ENCODE measurements around the gene ARSA. TPM values are rescaled to one million over a fixed set of nuclear protein-coding genes. Genes with fewer than 3 reads are reported as not detected.
"Not testable (repeated sequence)": the region's sequence is repeated elsewhere in the genome, so short reads cannot be mapped to it uniquely, and the experiment has no call there.

ARSA gene
- total RNA-seq, 1 experiment from 2014 or later = 40.2 TPM

DNA sequence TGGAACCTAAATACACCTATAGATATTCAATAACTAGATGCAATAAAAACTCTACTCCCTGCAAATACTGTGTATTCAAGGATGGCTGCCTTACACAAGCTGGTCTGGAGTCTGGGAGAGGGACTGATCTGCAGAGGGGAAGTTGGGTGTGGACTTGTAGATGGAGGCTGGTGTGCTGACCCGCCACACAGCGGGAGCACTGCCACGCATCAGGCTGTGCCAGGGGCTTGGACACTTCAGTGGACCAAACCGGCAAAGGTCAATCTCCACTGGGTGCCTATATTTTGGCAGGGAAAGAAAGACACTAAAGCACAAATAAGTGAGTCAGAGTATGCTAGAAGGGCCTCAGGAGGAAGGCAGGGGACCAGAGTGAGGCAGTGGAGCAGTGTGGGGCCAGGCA lies 42.6 kb upstream of the ARSA start:
- peaks cover 14% of the 10 kb centered on the region for H3K4me1 Mint-ChIP-seq (ENCODE audit: low read depth, unreplicated experiment)
- no peak overlapping the region for H3K4me3 Mint-ChIP-seq (ENCODE audit: low read depth, unreplicated experiment)
- CTCF ChIA-PET = no interaction called here
- no peaks in the 10 kb centered on the region for H3K9me3 Mint-ChIP-seq (ENCODE audit: low read depth, unreplicated experiment)
- peaks cover 11% of the 10 kb centered on the region for H3K36me3 Mint-ChIP-seq (ENCODE audit: insufficient read depth, unreplicated experiment)
- BruUV-seq (replicated peaks) = no TSS peak
- peaks cover 72% of the 10 kb centered on the region for H3K27me3 Mint-ChIP-seq (ENCODE audit: unreplicated experiment)
- TF ChIP-seq, protein P1, sequence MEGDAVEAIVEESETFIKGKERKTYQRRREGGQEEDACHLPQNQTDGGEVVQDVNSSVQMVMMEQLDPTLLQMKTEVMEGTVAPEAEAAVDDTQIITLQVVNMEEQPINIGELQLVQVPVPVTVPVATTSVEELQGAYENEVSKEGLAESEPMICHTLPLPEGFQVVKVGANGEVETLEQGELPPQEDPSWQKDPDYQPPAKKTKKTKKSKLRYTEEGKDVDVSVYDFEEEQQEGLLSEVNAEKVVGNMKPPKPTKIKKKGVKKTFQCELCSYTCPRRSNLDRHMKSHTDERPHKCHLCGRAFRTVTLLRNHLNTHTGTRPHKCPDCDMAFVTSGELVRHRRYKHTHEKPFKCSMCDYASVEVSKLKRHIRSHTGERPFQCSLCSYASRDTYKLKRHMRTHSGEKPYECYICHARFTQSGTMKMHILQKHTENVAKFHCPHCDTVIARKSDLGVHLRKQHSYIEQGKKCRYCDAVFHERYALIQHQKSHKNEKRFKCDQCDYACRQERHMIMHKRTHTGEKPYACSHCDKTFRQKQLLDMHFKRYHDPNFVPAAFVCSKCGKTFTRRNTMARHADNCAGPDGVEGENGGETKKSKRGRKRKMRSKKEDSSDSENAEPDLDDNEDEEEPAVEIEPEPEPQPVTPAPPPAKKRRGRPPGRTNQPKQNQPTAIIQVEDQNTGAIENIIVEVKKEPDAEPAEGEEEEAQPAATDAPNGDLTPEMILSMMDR (IDR thresholded peaks at IDR 0.05; ENCODE audit: unreplicated experiment) = no peak
- no peak overlapping the region for H3K27ac Mint-ChIP-seq (ENCODE audit: unreplicated experiment)
- intact Hi-C loops (cut with micrococcal nuclease; ENCODE audit: unreplicated experiment) = no loop called here
- no peak for DNase-seq

DNA sequence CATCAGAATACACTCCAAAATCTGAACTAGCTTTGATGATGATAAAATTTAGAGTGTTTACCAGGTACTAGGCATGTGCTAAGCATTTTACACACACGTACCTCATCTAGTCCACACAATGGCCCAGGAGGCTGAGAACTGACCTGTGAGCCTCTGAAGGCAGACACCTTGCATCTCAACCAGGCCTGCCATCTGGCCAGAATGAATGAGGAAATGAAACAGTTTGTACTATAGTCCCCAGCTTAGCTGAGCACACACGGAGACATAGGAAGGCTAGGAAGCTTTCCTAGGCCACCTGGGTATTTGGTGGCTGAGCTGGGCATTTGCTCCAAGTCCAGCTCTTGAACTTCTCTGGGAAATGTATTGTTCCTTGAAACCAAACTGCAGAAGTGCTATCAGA lies 37.8 kb upstream of the ARSA start:
- Mint-ChIP-seq H3K27me3 (ENCODE audit: unreplicated experiment) (peaks cover 49% of the 10 kb centered on the region), H3K36me3 (ENCODE audit: insufficient read depth, unreplicated experiment) (no peaks in the 10 kb centered on the region), H3K27ac (ENCODE audit: unreplicated experiment) (no peak overlapping the region), H3K9me3 (ENCODE audit: low read depth, unreplicated experiment) (no peaks in the 10 kb centered on the region), H3K4me1 (ENCODE audit: low read depth, unreplicated experiment) (peaks cover 7% of the 10 kb centered on the region), H3K4me3 (ENCODE audit: low read depth, unreplicated experiment) (no peak overlapping the region)
- TF ChIP-seq, protein P1 (IDR thresholded peaks at IDR 0.05; ENCODE audit: unreplicated experiment) = no peak
- CTCF ChIA-PET = interaction anchor here (0.6 to 0.7 kb wide), 2 partner anchors 19 to 951 kb away, joined by 4 to 5 read pairs; no protein-coding TSS in a partner anchor
- BruUV-seq (replicated peaks) = no TSS peak
- intact Hi-C loops (cut with micrococcal nuclease; ENCODE audit: unreplicated experiment) = no loop called here
- DNase-seq = no peak

DNA sequence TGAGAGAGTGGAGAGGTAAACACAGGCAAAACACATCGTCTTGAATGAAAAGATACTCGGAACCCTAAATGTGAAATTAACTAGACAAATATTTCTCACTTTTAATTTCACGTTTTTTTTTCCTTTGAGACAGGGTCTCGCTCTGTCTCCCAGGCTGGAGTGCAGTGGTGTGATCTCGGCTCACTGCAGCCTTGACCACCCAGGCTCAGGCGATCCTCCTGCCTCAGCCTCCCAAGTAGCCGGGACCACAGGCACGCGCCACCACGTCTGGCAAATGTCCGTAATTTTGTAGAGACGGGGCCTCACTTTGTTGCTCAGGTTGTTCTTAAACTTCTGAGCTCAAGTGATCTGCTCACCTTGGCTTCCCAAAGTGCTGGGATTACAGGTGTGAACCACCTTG lies 37.3 kb upstream of the ARSA start:
- no peaks in the 10 kb centered on the region for H3K36me3 Mint-ChIP-seq (ENCODE audit: insufficient read depth, unreplicated experiment)
- H3K27ac Mint-ChIP-seq (ENCODE audit: unreplicated experiment) = no peak overlapping the region
- H3K4me3 Mint-ChIP-seq (ENCODE audit: low read depth, unreplicated experiment) = no peak overlapping the region
- H3K4me1 Mint-ChIP-seq (ENCODE audit: low read depth, unreplicated experiment) = peaks cover 7% of the 10 kb centered on the region
- BruUV-seq (replicated peaks) = no TSS peak
- no peaks in the 10 kb centered on the region for H3K9me3 Mint-ChIP-seq (ENCODE audit: low read depth, unreplicated experiment)
- H3K27me3 Mint-ChIP-seq (ENCODE audit: unreplicated experiment) = peaks cover 44% of the 10 kb centered on the region
- TF ChIP-seq, protein P1 (IDR thresholded peaks at IDR 0.05; ENCODE audit: unreplicated experiment) = no peak
- CTCF ChIA-PET = no interaction called here
- DNase-seq = no peak
- intact Hi-C loops (cut with micrococcal nuclease; ENCODE audit: unreplicated experiment) = no loop called here

DNA sequence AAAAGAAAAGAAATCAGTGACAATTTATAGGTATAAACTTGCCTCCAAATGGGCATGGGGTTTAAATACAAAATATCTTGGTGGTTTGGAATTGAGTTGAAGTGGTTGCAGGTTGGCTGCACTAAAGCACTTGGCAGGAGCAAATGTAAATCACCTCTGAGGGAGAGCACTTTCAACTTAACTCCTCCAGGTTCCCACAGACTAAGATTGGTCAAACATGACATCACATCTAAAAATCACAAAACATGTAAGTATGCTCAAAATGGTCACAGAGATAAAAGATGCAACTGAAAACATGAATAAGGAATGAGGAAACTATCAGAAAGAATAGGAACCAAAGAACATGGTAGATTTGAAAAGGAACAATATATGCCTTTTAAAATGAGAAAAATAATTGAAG lies 32.4 kb upstream of the ARSA start:
- no peak for DNase-seq
- CTCF ChIA-PET = interaction anchor here (0.6 kb wide), 1 partner anchor 328 kb away, joined by 3 read pairs; no protein-coding TSS in a partner anchor
- no peaks in the 10 kb centered on the region for H3K9me3 Mint-ChIP-seq (ENCODE audit: low read depth, unreplicated experiment)
- H3K4me3 Mint-ChIP-seq (ENCODE audit: low read depth, unreplicated experiment) = no peak overlapping the region
- intact Hi-C loops (cut with micrococcal nuclease; ENCODE audit: unreplicated experiment) = no loop called here
- TF ChIP-seq, protein P1 (IDR thresholded peaks at IDR 0.05; ENCODE audit: unreplicated experiment) = no peak
- H3K36me3 Mint-ChIP-seq (ENCODE audit: insufficient read depth, unreplicated experiment) = no peaks in the 10 kb centered on the region
- H3K27ac Mint-ChIP-seq (ENCODE audit: unreplicated experiment) = no peak overlapping the region
- peaks cover 31% of the 10 kb centered on the region for H3K27me3 Mint-ChIP-seq (ENCODE audit: unreplicated experiment)
- H3K4me1 Mint-ChIP-seq (ENCODE audit: low read depth, unreplicated experiment) = peaks cover 9% of the 10 kb centered on the region
- BruUV-seq (replicated peaks) = no TSS peak

DNA sequence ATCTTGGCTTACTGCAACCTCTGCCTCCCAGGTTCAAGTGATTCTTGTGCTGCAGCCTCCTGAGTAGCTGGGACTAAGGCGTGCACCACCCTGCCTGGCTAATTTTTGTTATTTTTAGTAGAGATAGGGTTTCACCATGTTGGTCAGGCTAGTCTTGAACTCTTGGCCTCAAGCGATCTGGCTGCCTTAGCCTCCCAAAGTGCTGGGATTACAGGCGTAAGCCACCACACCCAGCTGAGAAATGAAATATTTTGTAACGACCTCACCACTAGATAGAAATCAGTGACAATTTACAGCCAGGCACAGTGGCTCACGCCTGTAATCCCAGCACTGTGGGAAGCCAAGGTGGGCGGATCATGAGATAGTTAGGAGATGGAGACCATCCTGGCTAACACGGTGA lies 31.8 kb upstream of the ARSA start:
- BruUV-seq (replicated peaks); intact Hi-C loops (cut with micrococcal nuclease; ENCODE audit: unreplicated experiment); H3K36me3 Mint-ChIP-seq (ENCODE audit: insufficient read depth, unreplicated experiment); H3K27ac Mint-ChIP-seq (ENCODE audit: unreplicated experiment); H3K4me3 Mint-ChIP-seq (ENCODE audit: low read depth, unreplicated experiment); DNase-seq; H3K4me1 Mint-ChIP-seq (ENCODE audit: low read depth, unreplicated experiment); H3K9me3 Mint-ChIP-seq (ENCODE audit: low read depth, unreplicated experiment): not testable (repeated sequence)
- CTCF ChIA-PET = interaction anchor here (0.7 kb wide), 2 partner anchors 70 to 260 kb away, joined by 3 read pairs; no protein-coding TSS in a partner anchor
- H3K27me3 Mint-ChIP-seq (ENCODE audit: unreplicated experiment) = peaks cover 35% of the 10 kb centered on the region
